Activated CD8-positive, alpha-beta memory T cell treated with anti-CD3 and anti-CD28 coated beads for 24 hours (primary cell): ENCODE data around the gene SLC27A1.
A peak's percentile ranks its signal among the peaks of the same experiment; 100 is the strongest.
"Not testable (repeated sequence)": the region's sequence is repeated elsewhere in the genome, so short reads cannot be mapped to it uniquely, and the experiment has no call there.

Source experiments
- DNase-seq: peaks from one replicate; pipeline ENCODE4 v3.0.0-alpha.2; 2020

Gene SLC27A1

GRCh38 chr19:17487284-17488121 is 17.2 kb downstream of the SLC27A1 start:
- DNase-seq: peak; percentile 59

GRCh38 chr19:17488593-17489391 is 18.5 kb downstream of the SLC27A1 start:
- peak; percentile 88 for DNase-seq

GRCh38 chr19:17489392-17490030 is 19.2 kb downstream of the SLC27A1 start:
- DNase-seq: no peak

- DNase-seq: no peak
Measured at GRCh38 chr19:17490411-17490810, 20.1 kb downstream of the SLC27A1 start.

- no peak for DNase-seq
Measured at GRCh38 chr19:17491287-17491686, 21.0 kb downstream of the SLC27A1 start.

- no peak for DNase-seq
Measured at GRCh38 chr19:17495639-17496296, 25.4 kb downstream of the SLC27A1 start.

GRCh38 chr19:17496337-17496997 is 26.1 kb downstream of the SLC27A1 start:
- DNase-seq: peak; percentile 91

- no peak for DNase-seq
Measured at GRCh38 chr19:17497149-17497798, 26.9 kb downstream of the SLC27A1 start.

- not testable (repeated sequence) for DNase-seq
Measured at GRCh38 chr19:17499025-17499424, 28.7 kb downstream of the SLC27A1 start.

- DNase-seq: no peak
Measured at GRCh38 chr19:17499648-17500446, 29.5 kb downstream of the SLC27A1 start.

GRCh38 chr19:17500447-17501198 is 30.3 kb downstream of the SLC27A1 start:
- DNase-seq: no peak

- DNase-seq: no peak
Measured at GRCh38 chr19:17503240-17503639, 32.9 kb downstream of the SLC27A1 start.

- no peak for DNase-seq
Measured at GRCh38 chr19:17504030-17504429, 33.7 kb downstream of the SLC27A1 start.

- DNase-seq: no peak
Measured at GRCh38 chr19:17504456-17504855, 34.1 kb downstream of the SLC27A1 start.

GRCh38 chr19:17505223-17505622 is 34.9 kb downstream of the SLC27A1 start:
- no peak for DNase-seq

- DNase-seq: no peak
Measured at GRCh38 chr19:17506745-17507144, 36.4 kb downstream of the SLC27A1 start.

- DNase-seq: not testable (repeated sequence)
Measured at GRCh38 chr19:17508558-17508933, 38.2 kb downstream of the SLC27A1 start.

- no peak for DNase-seq
Measured at GRCh38 chr19:17510220-17510993, 40.1 kb downstream of the SLC27A1 start.
